ENCODE data around the gene COL5A1.

Gene COL5A1

DNA sequence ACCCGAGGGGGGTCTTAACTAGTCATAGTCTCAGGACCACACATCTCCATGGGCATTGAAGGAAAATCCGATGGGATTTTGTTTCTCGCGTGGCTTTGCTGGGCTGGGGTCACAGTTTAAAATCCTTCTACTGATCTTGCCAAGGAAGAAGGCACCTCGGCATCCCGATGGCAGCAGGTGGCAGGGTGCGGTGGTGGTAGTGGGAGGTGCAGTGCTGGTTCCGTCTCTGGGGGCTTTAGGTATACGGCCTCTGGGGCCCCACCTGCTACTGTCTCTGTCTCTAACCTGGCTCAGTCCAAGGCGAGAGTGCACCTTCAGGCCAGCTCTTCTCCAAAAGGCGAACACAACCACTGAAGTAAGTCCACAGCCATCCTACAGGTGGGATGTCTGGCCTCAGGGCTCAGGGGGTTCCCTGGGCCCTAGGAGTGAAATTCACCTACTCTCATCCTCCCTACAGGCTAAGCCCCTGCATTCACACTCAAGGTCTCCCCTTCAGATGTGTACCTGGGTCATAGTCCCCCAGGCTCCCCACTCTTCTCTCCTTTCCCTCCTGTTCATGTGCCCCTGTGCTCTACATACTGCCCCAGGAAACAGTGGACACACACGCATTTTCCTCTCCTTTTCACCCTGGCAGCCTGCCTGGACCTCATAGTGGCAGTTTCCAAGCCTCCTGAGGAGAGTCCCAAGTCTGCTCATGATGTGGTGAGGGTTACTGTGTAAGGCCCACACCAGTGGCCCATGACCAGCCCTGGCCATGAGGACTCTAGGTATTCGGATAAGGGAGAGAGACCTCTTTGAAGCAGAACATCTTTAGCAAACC lies 238.3 kb downstream of the COL5A1 start:
- no peak overlapping the region for H3K9ac ChIP-seq (ENCODE audit: low read length)
- H3K27ac ChIP-seq (ENCODE audit: low read depth, low read length), result no peak overlapping the region
- no peaks in the 10 kb centered on the region for H3K27me3 ChIP-seq (ENCODE audit: control insufficient read depth, insufficient read depth, low read length)
- H3K4me1 ChIP-seq (ENCODE audit: control insufficient read depth, insufficient read depth, low read length), result no peaks in the 10 kb centered on the region
- no peaks in the 10 kb centered on the region for H3K36me3 ChIP-seq (ENCODE audit: control insufficient read depth, insufficient read depth, low read length)
- no peak overlapping the region for H3K4me3 ChIP-seq (ENCODE audit: low read length)

- Histone ChIP-seq H3K4me1 (ENCODE audit: control insufficient read depth, insufficient read depth, low read length) (no peaks in the 10 kb centered on the region), H3K27me3 (ENCODE audit: control insufficient read depth, insufficient read depth, low read length) (no peaks in the 10 kb centered on the region), H3K27ac (ENCODE audit: low read depth, low read length) (no peak within 1 kb of the TSS), H3K9ac (ENCODE audit: low read length) (no peak within 1 kb of the TSS), H3K36me3 (ENCODE audit: control insufficient read depth, insufficient read depth, low read length) (no peaks in the 10 kb centered on the region), H3K4me3 (ENCODE audit: low read length) (no peak within 1 kb of the TSS)
These were observed 239.1 kb downstream of the COL5A1 start, which contains the start of gene FCN2 for GRCh38 chr9:134880484-134881312. Gene FCN2 (plus strand): TSS chr9:134880810. CDS start chr9:134880822, 12 bp downstream.

DNA sequence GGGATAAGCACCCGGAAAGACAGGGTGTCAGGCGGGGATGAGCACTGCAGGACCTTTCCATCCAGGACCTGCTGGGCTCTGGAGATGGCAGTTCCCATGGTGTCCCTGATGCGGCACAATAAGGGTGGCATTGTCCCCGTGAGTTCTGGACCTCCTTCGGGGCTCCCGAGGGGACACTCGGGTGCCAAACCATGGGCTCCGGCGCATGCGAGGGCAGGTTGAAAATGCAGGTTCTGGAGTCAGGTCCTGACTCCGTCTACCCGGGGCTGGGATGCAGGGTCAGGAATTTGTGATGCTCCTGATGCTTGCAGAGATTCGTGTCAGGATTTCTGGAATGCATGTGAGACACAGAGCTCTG lies 239.7 kb downstream of the COL5A1 start:
- Histone ChIP-seq H3K27me3 (ENCODE audit: control insufficient read depth, insufficient read depth, low read length) (no peaks in the 10 kb centered on the region), H3K4me1 (ENCODE audit: control insufficient read depth, insufficient read depth, low read length) (no peaks in the 10 kb centered on the region), H3K4me3 (ENCODE audit: low read length) (no peak overlapping the region), H3K36me3 (ENCODE audit: control insufficient read depth, insufficient read depth, low read length) (no peaks in the 10 kb centered on the region), H3K27ac (ENCODE audit: low read depth, low read length) (no peak overlapping the region), H3K9ac (ENCODE audit: low read length) (no peak overlapping the region)

- no peak overlapping the region for H3K9ac ChIP-seq (ENCODE audit: low read length)
- H3K4me1 ChIP-seq (ENCODE audit: control insufficient read depth, insufficient read depth, low read length), result no peaks in the 10 kb centered on the region
- H3K27ac ChIP-seq (ENCODE audit: low read depth, low read length), result no peak overlapping the region
These were observed 240.7 kb downstream of the COL5A1 start for GRCh38 chr9:134882204-134882785.

DNA sequence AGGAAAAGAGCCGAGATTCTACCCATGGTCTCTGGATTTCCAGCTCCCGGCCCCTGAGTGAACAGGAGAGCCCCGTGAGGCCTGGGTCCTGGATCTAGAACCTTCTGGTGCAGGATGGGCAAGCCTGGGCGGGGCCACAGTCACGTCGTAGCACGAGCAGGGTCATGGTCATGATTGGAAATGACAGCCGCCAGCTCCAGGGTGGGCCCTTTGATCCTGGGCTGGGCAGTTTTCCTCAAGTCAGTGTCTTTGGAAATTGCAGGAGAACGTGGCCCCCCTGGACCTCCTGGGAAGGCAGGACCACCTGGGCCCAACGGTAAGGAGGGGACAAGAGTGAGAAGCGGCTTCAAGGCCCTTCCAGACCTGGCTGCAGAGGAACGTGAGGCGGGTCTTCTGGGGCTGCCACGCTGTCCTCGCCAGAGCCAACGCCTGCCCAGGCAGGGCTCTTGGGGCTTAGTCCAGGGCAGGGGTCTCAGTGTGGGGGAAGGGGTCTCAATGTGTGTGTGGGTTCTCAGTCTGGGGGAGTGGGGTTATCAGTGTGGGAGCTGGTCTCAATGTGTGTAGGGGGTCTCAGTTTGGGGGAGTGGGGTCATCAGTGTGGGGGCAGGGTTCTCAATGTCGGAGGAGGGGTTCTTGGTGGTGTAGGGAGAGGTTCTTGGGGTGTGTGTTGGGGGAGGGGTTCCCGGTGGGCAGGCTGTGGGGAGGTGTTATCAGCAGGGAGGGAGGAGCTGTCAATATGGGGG lies 241.6 kb downstream of the COL5A1 start:
- no peaks in the 10 kb centered on the region for H3K4me1 ChIP-seq (ENCODE audit: control insufficient read depth, insufficient read depth, low read length)
- H3K27me3 ChIP-seq (ENCODE audit: control insufficient read depth, insufficient read depth, low read length), result no peaks in the 10 kb centered on the region
- no peaks in the 10 kb centered on the region for H3K36me3 ChIP-seq (ENCODE audit: control insufficient read depth, insufficient read depth, low read length)
- H3K4me3 ChIP-seq (ENCODE audit: low read length), result no peak overlapping the region
- H3K9ac ChIP-seq (ENCODE audit: low read length), result no peak overlapping the region
- H3K27ac ChIP-seq (ENCODE audit: low read depth, low read length), result no peak overlapping the region

More at GRCh38 chr9:134882204-134882785, 240.7 kb downstream of the COL5A1 start:
- Histone ChIP-seq H3K27me3 (ENCODE audit: control insufficient read depth, insufficient read depth, low read length) (no peaks in the 10 kb centered on the region), H3K36me3 (ENCODE audit: control insufficient read depth, insufficient read depth, low read length) (no peaks in the 10 kb centered on the region), H3K4me3 (ENCODE audit: low read length) (no peak overlapping the region)

DNA sequence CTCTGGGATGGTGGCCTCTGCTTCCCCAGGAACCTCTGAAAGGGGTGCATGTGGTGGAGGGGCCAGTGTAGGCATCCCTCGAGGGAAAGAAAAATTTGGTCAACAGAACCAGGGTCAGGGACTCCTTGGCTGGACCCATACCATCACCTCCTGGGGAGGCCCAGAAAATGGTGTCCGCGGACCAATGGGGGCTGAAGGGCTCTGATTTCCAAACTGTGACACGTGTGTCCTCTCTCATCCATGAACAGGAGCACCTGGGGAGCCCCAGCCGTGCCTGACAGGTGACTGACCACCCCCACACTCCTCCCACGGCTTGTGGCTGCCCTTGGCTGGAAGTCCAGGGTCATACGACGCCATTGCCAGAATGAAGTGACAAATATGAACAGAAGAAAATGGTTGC lies 242.9 kb downstream of the COL5A1 start:
- H3K36me3 ChIP-seq (ENCODE audit: control insufficient read depth, insufficient read depth, low read length), result no peaks in the 10 kb centered on the region
- no peak overlapping the region for H3K4me3 ChIP-seq (ENCODE audit: low read length)
- H3K27me3 ChIP-seq (ENCODE audit: control insufficient read depth, insufficient read depth, low read length), result no peaks in the 10 kb centered on the region
- no peaks in the 10 kb centered on the region for H3K4me1 ChIP-seq (ENCODE audit: control insufficient read depth, insufficient read depth, low read length)
- H3K27ac ChIP-seq (ENCODE audit: low read depth, low read length), result no peak overlapping the region
- no peak overlapping the region for H3K9ac ChIP-seq (ENCODE audit: low read length)

GRCh38 chr9:134885001-134885678 lies 243.5 kb downstream of the COL5A1 start:
- H3K36me3 ChIP-seq (ENCODE audit: control insufficient read depth, insufficient read depth, low read length), result no peaks in the 10 kb centered on the region
- no peaks in the 10 kb centered on the region for H3K27me3 ChIP-seq (ENCODE audit: control insufficient read depth, insufficient read depth, low read length)
- H3K4me3 ChIP-seq (ENCODE audit: low read length), result no peak overlapping the region
- no peak overlapping the region for H3K9ac ChIP-seq (ENCODE audit: low read length)
- H3K27ac ChIP-seq (ENCODE audit: low read depth, low read length), result no peak overlapping the region
- no peaks in the 10 kb centered on the region for H3K4me1 ChIP-seq (ENCODE audit: control insufficient read depth, insufficient read depth, low read length)

GRCh38 chr9:134885679-134886412 lies 244.2 kb downstream of the COL5A1 start:
- Histone ChIP-seq H3K9ac (ENCODE audit: low read length) (no peak overlapping the region), H3K4me3 (ENCODE audit: low read length) (no peak overlapping the region), H3K36me3 (ENCODE audit: control insufficient read depth, insufficient read depth, low read length) (no peaks in the 10 kb centered on the region), H3K27me3 (ENCODE audit: control insufficient read depth, insufficient read depth, low read length) (no peaks in the 10 kb centered on the region), H3K27ac (ENCODE audit: low read depth, low read length) (no peak overlapping the region), H3K4me1 (ENCODE audit: control insufficient read depth, insufficient read depth, low read length) (no peaks in the 10 kb centered on the region)

DNA sequence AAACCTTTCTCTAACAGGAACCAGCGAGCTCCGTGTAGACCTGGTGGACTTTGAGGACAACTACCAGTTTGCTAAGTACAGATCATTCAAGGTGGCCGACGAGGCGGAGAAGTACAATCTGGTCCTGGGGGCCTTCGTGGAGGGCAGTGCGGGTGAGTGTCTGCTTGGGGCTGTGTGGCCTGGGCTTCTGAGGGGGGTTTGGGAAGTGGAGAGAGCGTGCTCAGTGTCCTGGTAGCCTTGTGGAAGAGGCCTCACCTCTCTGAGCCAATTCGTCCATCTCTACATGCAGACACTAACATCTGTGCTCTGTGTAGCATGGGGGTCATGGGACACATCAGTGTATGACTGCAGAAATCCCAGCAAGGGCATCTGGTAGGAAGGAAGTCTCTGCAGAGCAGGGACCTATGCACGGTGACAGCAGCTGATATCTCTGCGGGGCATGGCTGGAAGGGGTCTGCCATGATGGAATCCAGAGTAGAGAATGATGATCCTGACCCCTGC lies 244.9 kb downstream of the COL5A1 start:
- Histone ChIP-seq H3K4me1 (ENCODE audit: control insufficient read depth, insufficient read depth, low read length) (no peaks in the 10 kb centered on the region), H3K9ac (ENCODE audit: low read length) (no peak overlapping the region), H3K36me3 (ENCODE audit: control insufficient read depth, insufficient read depth, low read length) (no peaks in the 10 kb centered on the region), H3K27me3 (ENCODE audit: control insufficient read depth, insufficient read depth, low read length) (no peaks in the 10 kb centered on the region), H3K27ac (ENCODE audit: low read depth, low read length) (no peak overlapping the region), H3K4me3 (ENCODE audit: low read length) (no peak overlapping the region)

GRCh38 chr9:134887219-134887618 lies 245.6 kb downstream of the COL5A1 start:
- H3K9ac ChIP-seq (ENCODE audit: low read length), result no peak overlapping the region
- no peak overlapping the region for H3K27ac ChIP-seq (ENCODE audit: low read depth, low read length)
- H3K4me3 ChIP-seq (ENCODE audit: low read length), result no peak overlapping the region
- H3K27me3 ChIP-seq (ENCODE audit: control insufficient read depth, insufficient read depth, low read length), result no peaks in the 10 kb centered on the region
- H3K4me1 ChIP-seq (ENCODE audit: control insufficient read depth, insufficient read depth, low read length), result no peaks in the 10 kb centered on the region
- H3K36me3 ChIP-seq (ENCODE audit: control insufficient read depth, insufficient read depth, low read length), result no peaks in the 10 kb centered on the region

All from rectal smooth muscle tissue (tissue), 1 donor.